Right kidney (tissue), 1 donor: Measurements from ENCODE around the gene C19orf85.
"Not testable (repeated sequence)": the region's sequence is repeated elsewhere in the genome, so short reads cannot be mapped to it uniquely, and the experiment has no call there.

Experiments
- DNase-seq: peaks from one replicate; pipeline ENCODE4 v3.0.0-alpha.2; 2016

C19orf85 gene

GRCh38 chr19:55457683-55458457, 6.7 kb downstream of the C19orf85 start:
- no peak for DNase-seq

DNA sequence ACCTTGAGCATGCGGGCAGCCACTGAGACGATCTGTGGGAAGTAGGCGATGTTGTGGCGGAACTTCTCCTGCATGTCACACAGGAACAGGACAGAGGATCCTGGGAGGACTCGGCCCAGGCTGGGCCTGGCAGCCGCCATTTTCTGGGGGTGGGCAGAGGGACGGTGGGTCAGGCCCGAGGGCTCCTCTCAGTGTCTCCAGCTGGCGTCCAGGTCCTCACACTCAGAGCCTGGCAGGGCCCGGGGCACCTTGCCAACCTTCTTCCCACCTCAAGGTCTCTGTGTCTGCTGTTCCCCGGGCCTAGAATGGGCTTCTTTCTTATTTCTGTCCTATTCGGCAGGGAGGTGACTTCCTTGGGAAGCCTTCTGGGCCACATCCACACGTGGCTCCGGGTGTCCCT, 8.2 kb downstream of the C19orf85 start:
- no peak for DNase-seq

GRCh38 chr19:55455576-55456235, 8.8 kb downstream of the C19orf85 start:
- no peak for DNase-seq

DNA sequence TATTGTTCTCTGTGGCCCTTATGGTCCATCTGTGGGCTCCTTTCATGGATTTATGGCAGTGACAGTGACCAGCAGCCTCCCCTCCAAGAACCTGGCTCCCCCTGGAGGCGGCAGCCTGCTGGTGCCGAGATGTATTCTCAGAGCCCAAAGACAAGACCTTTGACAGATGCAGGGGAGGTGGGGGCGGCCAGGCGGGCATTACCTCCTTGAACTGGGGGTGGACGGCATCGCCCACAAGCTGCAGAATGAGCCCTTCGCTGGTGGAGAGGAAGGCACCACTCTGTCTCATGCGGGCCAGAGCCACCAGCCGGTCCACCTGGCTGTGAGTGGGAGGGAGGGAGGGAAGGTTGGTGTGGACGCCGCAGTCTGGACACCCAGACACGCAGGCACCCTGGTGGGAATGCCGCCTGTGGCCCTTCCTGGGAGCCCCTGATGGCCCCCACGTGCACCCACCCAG, 9.7 kb downstream of the C19orf85 start:
- DNase-seq = no peak

GRCh38 chr19:55453511-55454260, 10.9 kb downstream of the C19orf85 start:
- DNase-seq = no peak

DNA sequence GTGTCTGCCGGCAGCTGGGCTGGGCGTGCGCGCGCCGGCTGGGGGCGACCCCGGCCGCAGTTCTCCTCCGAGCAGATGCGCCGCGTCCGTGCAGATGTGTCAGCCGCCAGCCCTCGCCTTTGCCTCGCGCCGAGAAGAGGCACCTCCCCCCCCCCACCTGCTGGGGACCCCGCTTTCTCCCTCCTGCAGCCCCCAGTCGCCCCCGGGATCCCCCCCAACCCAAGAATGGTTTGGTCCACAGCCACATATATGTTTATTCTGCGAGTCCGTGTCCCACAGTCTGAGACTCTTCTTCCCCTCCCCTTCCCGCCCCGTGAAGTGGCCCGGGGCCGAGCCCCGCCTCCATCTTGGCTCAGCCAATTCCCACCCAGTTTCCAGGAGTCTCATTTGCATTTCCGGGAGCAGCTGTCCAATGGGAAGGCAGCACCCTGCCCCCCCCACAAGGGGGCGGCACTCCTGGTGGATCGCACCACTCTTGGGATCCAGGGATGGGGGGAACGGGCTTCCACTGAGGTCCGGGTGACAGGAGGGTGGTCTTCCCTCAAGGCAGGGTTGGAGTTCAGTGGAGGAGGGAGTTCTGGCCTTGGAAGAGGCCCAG, 11.7 kb downstream of the C19orf85 start:
- DNase-seq = peak; percentile 69

- peak; percentile 36 for DNase-seq
Observed at GRCh38 chr19:55451965-55452748, 12.4 kb downstream of the C19orf85 start.

GRCh38 chr19:55451163-55451964, 13.2 kb downstream of the C19orf85 start:
- DNase-seq = no peak

DNA sequence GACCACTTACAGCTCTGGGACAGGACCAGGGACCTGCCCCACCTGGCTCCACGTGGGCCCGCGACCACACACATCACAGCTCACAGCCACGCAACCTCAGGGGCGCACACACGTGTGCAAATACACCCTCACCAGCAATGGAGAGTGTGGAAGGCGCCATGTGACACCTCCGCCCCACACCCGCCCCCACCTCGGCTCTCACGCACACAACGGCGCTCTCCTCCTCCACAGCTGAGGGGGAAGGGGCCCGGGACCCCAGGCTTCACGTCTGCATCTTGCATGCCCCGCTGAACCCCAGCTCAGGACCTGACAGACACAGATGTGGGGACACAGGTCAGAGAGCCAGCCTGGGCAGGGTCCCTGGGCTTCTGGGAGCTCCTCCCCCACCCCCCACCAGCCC, 15.1 kb downstream of the C19orf85 start:
- DNase-seq = no peak

DNA sequence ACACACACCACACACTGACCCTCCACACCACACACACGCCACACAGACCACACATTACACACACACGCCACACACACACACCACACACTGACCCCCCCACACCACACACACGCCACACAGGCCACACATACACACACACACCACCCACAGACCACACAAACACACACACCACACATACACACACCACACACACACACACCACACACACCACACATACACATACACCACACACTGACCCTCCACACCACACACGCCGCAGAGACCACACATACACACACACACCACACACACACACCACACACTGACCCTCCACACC, 16.4 kb downstream of the C19orf85 start:
- DNase-seq = not testable (repeated sequence)

GRCh38 chr19:55447421-55448174, 17.0 kb downstream of the C19orf85 start:
- DNase-seq = no peak

- DNase-seq = no peak
Observed at GRCh38 chr19:55446060-55446459, 18.5 kb downstream of the C19orf85 start.

- no peak for DNase-seq
Observed at GRCh38 chr19:55444646-55445045, 19.9 kb downstream of the C19orf85 start.

DNA sequence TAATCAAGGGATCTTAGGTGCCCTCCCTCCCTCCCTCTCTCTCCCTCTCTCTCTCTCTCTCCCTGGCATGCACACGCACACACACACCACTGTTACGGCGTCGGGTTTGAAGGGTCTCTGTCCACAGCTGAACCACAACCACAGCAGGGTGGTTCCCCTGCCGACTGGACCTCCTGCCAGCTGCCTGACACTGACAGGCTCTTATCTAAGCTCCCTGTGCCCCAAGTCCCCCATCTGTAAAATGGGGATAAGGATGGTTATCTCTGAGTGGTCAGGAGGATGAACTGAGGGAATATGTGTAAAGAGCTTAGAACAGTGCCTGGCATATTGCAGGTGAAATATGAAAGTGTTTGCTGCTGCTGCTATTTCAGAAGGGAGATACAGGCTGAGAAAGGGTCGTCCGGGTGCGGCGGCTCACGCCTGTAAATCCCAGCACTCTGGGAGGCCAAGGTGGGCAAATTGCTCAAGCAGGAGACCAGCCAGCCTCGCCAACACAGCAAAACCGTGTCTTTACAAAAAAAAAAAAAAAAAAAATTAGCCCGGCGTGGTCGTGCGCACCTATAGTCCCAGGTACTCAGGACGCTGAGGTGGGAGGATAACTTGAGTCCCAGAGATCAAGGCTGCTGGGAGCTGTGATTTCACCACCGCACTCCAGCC, 20.6 kb downstream of the C19orf85 start:
- no peak for DNase-seq

DNA sequence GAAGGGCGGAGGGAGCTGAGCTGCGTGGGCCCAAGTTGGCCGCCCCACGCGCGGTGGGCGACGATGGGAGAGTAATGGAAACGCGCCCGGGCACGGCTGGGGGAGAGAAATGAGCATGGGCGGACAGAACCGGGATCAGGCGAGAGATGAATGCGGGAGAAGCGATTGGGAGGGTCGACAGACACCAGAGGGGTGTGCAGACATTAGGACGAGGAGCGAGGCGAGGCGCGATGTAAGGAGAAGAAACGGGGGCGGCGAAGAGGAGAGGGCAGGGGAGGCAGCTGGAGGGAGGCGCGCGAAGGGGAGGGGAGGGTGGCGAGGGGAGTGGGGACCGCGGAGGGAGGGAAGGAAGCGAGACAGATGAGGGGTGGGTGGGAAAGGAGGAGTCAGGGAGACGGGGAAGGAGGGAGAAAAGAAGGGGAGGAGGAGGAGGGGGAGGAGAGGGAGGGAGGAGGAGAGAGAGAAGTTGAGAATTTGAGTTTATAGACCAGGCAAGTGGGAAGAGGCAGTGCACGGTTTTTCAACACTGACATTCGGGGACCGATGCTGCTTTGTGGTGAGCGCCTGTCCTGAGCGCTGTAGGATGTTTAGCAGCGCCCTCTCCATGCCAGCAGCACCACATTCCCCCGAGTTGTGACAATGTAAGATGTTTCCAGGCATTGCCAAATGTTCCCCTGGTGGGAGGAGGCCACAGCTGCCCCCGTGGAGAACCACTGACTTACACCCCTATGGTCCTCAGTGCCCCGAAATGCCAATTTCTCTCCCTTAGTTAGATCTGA, 21.3 kb downstream of the C19orf85 start, which contains the start of gene SHISA7:
TSS of gene SHISA7 (minus strand) at position 256 of the 779 bp plus-strand sequence. CDS start 437 bp downstream, outside the sequence.
- DNase-seq = no peak

GRCh38 chr19:55442372-55442961, 22.1 kb downstream of the C19orf85 start:
- DNase-seq = no peak

DNA sequence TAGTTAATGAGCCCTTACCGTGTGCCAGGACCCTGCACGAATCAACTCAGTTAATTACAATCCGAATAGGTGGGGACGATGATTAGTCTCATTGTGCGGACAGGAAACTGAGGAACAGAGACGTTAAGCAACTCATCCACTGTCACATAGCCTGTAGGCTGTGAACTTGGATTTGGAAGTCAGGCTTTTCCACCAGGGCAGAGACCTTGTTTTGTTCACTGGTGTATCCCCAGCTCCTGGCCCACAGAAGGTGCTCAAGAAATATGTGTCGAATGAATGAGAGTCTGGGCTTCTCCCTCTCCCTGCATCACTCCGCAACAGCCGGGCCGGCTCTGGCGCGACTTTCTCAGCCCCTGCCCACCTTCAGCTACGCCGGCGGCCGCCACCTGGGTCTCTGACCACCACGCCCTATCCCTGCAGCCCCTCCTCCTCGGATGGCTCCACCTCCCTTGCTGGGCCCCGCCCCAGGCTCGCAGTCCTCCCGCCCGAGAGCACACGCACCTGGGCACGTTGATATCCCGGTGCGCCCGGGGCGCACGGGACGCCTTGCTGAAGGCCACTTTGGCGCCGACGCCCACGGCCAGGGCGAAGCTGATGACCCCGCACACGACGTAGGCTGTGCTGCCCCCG, 22.7 kb downstream of the C19orf85 start:
- DNase-seq = no peak

- DNase-seq = no peak
Observed at GRCh38 chr19:55441319-55441691, 23.2 kb downstream of the C19orf85 start.
